ENCODE results near the gene GOLGA5.
"Not testable (repeated sequence)": the region's sequence is repeated elsewhere in the genome, so short reads cannot be mapped to it uniquely, and the experiment has no call there.

The GOLGA5 gene

GRCh38 chr14:92832137-92832700, 38.1 kb downstream of the GOLGA5 start:
- no peak for DNase-seq (ENCODE audit: low read depth, low spot score)

- DNase-seq (ENCODE audit: low read depth, low spot score), result no peak
These were observed 47.8 kb downstream of the GOLGA5 start for GRCh38 chr14:92841930-92842329.

GRCh38 chr14:92844204-92844603, 50.1 kb downstream of the GOLGA5 start:
- no peak for DNase-seq (ENCODE audit: low read depth, low spot score)

DNA sequence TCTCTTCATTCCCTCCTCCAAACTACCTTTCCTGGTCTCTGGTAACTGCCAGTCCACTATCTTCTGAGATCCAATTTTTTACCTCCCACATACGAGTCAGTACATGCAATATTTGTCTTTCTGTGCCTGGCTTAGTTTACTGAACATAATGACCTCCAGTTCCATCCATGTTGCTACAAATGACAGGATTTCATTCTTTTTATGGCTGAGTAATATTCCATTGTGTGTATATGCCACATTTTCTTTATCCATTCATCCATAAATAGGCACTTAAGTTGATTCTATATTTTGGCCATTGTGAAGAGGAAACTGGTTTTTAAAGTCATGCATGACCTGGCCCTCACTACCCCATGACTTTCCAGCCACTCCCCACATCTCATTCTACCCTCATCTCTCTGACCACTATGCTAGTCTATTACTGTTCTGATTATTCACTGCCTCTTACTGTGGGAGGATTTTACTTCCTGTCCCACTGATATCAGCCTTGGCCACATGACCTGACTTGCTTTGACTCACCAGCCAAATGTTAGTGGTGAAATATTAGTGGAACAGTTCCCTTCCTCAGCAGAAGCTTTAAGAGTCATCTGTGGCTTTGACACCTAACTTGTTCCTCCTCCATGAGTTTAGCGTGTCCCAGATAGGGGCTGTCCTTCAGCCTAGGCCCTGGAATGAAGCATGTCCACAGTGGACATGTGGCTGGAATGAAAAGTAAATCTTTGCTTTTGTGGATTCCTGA, 52.2 kb downstream of the GOLGA5 start:
- no peak for DNase-seq (ENCODE audit: low read depth, low spot score)

DNA sequence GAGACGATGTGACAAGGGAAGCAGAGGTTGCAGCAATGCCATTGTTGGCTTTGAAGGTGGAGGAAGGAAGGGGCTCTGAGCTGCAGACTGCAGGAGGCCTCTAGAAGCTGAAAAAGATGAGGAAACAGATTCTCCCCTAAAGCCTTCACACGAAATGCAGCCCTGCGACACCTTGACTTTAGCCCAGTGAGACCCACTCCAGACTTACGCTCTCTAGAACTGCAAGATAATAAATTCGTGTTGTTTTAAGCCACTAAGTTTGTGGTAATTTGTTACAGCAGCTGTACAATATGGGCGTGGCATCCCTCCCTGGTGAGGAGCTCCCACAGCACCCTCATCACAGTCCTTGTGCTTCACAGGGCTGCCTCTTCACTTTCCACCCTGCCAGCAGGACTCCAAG, 53.2 kb downstream of the GOLGA5 start:
- no peak for DNase-seq (ENCODE audit: low read depth, low spot score)

GRCh38 chr14:92847749-92848148, 53.6 kb downstream of the GOLGA5 start:
- DNase-seq (ENCODE audit: low read depth, low spot score), result no peak

GRCh38 chr14:92848887-92849286, 54.8 kb downstream of the GOLGA5 start:
- DNase-seq (ENCODE audit: low read depth, low spot score), result no peak

- no peak for DNase-seq (ENCODE audit: low read depth, low spot score)
These were observed 56.4 kb downstream of the GOLGA5 start for GRCh38 chr14:92850492-92850891.

- DNase-seq (ENCODE audit: low read depth, low spot score), result not testable (repeated sequence)
These were observed 59.0 kb downstream of the GOLGA5 start for GRCh38 chr14:92853136-92853535.

DNA sequence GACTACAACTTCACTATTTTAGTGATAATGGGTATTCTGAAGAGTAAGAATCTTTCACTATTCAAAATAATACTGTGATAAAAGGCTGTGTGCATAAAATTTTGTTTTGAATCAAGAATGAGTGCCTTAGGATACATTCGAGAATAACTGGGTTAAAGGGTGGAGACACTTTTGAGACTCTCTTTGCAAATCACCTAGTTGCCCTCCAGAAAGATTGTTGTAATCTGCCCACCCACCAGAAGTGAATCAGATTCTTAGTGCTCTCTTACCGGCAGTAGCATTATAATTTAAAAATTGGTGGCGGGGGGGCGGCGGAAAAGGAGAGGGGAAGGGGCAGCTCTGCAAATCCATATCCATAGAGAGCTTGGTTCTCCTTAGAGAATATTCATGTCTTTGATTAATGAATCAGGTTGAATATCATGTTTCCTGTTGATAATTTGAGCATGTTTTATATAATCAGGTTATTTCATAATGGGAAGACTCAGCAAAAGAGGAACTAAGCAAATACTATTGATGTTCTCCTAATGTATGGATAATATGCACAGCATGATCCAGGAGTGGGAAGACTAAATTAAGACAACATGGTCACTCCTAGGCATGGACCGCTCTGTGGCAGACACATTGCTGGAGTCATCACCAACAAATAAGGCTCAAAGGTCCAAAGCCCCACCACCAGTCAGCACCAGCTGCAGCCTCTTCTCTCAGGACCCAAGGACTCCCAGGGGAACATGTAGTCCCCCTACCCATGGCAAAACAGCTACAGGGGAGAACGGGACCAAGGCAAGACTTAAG, 66.1 kb downstream of the GOLGA5 start:
- no peak for DNase-seq (ENCODE audit: low read depth, low spot score)

GRCh38 chr14:92861856-92862745, 68.0 kb downstream of the GOLGA5 start:
- no peak for DNase-seq (ENCODE audit: low read depth, low spot score)

GRCh38 chr14:92863286-92864080, 69.4 kb downstream of the GOLGA5 start:
- no peak for DNase-seq (ENCODE audit: low read depth, low spot score)

GRCh38 chr14:92865674-92866073, 71.6 kb downstream of the GOLGA5 start:
- DNase-seq (ENCODE audit: low read depth, low spot score), result no peak

- no peak for DNase-seq (ENCODE audit: low read depth, low spot score)
These were observed 72.2 kb downstream of the GOLGA5 start for GRCh38 chr14:92866181-92866752.

- DNase-seq (ENCODE audit: low read depth, low spot score), result no peak
These were observed 73.1 kb downstream of the GOLGA5 start for GRCh38 chr14:92866901-92867865.

GRCh38 chr14:92874962-92875661, 81.0 kb downstream of the GOLGA5 start:
- no peak for DNase-seq (ENCODE audit: low read depth, low spot score)

DNA sequence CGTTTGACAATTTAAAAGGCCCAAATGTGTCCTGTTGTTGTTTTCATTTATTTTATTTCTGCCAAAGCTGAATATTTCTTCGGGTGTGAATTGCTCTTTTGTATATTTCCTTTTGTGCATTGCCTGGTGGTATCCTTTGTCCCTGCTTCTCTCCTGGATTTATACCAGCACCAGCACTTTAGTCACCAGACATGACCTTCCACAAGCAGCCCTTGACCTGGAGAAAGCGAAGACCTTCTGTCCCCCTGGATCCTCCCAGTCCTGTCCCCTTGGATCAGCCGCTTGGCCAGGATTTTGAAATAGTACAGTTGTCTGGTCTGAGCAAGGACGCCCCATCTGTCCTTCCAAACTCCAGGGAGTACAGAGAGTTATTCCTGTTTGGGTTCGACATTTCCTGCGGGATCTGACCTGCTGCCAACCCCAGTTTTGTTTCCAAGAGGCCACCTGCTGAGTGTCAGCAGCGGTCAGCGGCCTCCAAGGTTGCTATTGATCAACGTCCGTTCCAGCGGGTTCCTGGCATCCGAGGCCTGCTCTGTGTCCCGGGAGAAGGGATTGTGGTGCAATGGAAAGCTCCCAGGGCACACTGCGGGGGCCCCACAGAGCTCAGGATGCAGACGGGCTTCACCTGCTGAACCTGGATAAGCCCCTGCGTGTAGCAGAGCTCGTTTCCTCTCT, 83.8 kb downstream of the GOLGA5 start:
- no peak for DNase-seq (ENCODE audit: low read depth, low spot score)

- DNase-seq (ENCODE audit: low read depth, low spot score), result no peak
These were observed 86.2 kb downstream of the GOLGA5 start for GRCh38 chr14:92880351-92880750.
